Ecto neural progenitor cell (in vitro differentiated cells): ENCODE data around the gene SLA2.
"Not testable (repeated sequence)": the region's sequence is repeated elsewhere in the genome, so short reads cannot be mapped to it uniquely, and the experiment has no call there.

ENCODE experiments used
- DNase-seq: peaks from one replicate; pipeline ENCODE4 v3.0.0-alpha.2; 2018; ENCODE audit warnings: low spot score

Gene SLA2

DNA sequence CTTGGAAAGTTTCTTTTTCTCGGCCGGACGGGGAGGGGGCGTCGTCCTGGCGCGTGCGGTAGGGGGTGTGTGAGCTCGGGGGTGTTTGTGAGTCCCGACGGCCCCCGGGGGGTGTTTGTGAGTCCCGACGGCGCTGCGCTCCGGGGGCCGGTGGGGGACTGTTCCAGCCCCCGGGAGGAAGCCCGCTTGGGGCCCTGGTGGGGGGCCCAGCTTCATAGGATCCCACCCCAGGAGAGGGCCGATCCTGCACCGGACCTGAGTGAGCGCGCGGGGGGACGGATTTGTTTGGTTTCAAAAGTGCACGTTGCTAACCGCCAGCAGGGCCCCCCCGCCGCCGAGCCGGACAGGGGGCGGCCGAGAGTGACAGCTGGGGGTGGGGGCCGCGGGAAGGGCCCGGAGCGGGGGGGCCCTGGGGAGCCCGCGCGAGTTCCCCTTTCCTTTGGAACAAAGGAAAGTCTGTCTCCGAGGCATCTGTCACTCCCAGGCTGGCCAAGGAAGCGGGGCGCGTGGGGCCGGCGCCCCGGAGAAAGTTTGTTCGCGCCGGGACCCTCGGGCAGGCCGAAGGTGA is 72.1 kb downstream of the SLA2 start:
- peak; percentile 73 for DNase-seq

DNA sequence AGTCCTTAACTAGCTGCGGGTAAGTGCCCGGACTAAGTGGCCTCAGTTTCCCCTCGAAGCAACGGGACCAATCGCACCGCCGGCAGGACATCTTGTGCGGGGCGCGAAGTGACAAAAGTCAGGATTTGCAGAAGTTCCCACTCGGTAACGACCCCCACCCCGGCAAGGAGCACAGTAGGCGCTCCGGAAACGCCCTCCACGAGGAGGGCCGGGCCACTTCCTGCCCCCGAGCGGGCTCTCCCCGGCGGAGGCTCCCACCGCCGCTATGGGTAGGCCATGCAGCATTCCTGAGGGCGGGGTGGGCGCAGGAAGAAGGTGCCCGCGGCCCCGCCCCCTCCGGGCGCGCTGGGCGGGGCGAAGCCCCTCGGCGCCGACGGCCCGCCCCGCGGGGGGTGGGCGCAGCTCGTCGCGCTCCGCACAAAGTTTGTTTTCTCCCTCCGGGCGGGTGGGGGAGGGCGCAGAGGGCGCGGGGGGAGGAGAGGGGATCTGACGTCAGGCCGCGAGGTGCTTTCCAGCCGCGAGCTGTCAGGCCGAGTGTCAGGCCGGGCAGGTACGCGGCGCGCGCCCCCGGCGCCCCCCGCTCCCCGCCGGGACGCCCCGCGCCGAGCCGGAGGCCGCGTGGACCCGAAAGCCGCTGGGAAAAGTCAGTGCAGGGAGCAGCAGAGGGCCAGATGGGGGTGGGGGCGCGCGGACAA is 72.7 kb downstream of the SLA2 start, which contains the start of gene TGIF2:
TGIF2 (plus strand) TSS at position 495 of the 695 bp plus-strand sequence. CDS start 5,178 bp downstream, outside the sequence.
- peak; percentile 95 for DNase-seq

DNA sequence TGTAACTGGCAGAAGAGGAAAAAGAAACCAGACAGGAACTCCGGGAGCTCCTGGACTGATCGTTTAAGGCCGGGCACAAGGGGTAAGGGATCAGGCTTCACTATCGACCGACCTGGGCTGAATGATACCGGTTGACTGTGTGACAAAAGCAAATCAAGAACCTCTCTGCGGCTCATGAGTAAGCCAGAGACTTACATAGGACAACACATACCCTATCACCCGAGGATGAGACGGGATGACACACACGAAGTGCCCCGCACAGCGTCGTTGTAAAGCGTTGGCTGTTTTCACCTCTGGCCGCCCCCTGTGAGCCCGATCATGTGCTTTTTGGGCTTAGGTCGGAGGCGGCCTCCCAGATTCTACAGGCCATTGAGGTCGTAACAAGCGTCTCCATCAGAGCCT is 73.3 kb downstream of the SLA2 start:
- DNase-seq = no peak

DNA sequence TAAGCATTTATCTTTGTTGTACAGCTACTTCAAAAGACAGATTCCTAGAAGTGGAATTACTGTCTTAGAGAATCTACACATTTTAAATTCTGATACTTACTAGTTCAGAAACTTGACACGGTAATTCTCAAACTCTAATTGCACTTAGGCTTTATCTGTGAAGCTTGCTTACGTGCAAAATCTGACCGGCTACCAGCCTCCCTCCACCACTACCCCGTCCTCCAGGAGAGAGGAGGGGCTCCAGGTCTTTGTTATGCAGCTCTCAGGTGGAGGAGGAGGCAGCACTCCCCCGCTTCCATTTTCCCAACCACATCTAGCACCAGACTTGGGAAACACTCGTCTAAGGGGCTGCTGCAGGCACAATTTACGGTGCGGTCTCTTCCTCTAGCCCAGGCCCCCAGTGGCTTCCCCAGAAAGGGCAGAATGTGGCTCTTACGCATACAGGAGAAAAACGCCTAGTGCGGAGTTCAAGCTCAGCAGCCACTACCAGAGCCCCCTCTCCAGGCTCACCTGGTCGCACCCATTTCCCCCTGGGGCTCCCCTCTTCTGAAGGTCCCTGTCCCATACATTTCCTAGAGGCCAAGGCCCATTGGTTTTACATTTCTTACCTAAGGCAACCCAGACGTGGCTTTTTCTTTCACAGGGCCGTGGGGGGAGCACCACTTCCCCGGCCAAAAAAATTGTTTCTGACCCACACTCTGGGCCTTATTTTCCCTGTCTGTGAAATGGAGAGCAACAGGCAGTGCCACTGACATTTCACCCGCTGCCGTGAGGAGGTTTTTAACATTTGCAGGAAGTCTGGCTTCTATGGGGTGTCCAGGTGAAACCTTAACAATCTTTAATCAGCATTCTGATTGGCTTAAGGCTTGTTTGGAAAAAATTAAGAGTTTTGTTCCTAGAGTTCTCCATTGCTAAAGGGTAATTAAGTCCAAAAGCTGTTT is 74.2 kb downstream of the SLA2 start:
- peak; percentile 57 for DNase-seq

DNA sequence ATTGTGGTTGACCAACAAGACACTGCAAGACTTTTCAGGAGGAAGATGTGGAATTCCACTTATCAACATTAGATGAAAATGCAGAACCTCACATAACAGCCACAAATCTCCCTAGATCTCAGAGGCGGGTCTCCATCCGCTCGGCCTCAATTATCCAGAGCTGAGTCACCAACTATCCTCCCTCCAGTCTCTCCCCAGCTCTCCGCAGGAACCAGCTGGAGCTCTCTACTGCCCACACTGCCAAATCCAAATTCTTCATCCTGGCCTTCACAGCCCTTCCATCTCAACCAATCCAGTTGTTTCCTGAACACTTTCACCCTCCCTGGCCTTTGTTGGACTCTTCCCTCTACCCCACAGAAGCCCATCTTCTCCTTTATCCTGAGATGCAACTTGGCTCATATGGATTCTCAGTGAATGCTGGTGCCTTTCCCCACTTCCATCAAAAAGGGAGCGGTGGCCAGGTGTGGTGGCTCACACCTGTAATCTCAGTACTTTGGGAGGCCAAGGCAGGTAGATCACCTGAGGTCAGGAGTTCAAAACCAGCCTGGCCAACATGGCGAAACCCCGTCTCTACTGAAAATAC is 76.1 kb downstream of the SLA2 start:
- no peak for DNase-seq

DNA sequence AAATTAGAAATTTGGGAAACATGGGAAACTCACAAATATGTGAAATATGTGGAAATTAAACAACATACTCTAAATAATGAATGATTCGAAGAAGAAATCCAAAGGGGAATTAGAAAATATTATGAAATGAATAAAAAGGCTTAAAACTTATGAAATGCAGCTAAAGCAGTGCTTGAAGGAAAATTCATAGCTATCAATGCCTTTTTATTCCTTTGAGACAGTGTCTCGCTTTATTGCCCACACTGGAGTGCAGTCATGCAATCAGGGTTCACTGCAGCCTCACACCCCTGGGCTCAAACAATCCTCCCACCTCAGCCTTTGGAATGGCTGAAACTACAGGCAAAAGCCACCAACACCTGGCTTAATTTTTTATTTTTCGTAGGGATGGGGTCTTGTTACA is 80.5 kb downstream of the SLA2 start:
- DNase-seq = no peak

DNA sequence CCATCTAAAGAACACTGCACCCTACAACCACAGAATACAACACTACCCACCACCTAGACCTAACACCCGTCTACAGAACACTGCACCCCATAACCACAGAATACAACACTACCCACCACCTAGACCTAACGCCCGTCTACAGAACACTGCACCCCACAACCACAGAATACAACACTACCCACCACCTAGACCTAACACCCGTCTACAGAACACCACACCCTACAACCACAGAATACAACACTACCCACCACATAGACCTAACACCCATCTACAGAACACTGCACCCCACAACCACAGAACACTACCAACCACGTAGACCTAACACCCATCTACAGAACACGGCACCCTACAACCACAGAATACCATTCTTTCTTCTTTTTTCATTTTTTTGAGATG is 81.3 kb downstream of the SLA2 start:
- DNase-seq = not testable (repeated sequence)

DNA sequence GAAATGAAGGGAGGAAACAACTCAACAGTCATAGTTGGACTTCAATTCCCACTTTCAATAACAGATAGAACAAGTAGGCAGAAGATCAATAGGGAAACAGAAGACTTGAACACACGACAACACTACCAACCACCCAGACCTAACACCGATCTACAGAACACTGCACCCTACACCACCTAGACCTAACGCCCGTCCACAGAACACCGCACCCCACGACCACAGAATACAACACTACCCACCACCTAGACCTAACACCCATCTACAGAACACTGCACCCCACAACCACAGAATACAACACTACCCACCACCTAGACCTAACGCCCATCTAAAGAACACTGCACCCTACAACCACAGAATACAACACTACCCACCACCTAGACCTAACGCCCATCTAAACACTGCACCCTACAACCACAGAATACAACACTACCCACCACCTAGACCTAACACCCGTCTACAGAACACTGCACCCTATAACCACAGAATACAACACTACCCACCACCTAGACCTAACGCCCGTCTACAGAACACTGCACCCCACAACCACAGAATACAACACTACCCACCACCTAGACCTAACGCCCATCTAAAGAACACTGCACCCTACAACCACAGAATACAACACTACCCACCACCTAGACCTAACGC is 81.8 kb downstream of the SLA2 start:
- DNase-seq = not testable (repeated sequence)

DNA sequence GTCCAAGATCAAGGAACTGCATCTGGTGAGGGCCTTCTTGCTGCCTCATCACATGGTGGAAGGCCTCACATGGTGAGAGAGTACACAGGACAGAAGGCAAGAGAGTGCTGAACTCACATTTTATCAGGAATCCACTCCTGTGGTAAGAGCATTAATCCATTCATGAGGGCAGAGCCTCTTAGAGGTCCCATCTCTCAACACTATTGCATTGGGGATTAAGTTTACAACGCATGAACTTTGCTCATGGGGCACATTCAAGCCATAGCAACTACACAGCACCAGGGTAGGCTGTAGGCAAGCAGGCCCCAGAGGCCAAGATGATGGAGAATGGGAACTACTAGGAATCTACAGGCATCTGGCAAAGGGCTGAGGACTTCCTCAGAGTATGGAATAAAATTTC is 82.6 kb downstream of the SLA2 start:
- DNase-seq = no peak

DNA sequence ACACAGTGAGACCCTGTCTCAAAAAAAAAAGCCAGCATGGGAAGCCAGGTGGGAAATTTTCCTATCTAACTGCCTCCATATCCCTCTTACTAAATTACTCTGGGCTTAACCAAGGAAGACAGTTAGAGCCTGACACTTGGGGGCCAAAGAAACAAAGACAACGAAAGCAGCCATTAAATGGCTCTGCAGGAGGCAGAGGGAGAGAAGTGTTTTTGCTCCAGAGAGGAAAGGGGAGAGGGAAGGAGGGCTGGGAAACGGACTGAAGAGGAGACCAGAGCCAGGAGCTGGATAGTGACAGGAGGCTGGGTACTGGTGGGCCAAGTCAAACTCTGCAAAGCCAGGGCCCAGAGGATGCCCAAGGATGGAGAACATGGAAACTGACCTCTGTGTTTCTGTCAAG is 83.3 kb downstream of the SLA2 start:
- DNase-seq = no peak
